H9 (cell line): ENCODE data around the gene PARP6. TPM values are rescaled to one million over a fixed set of nuclear protein-coding genes. Genes with fewer than 3 reads are reported as not detected.

Experiments
- DNase-seq: peaks from one replicate; pipeline ENCODE4 v3.0.0-alpha.2; 2017
- H2AFZ ChIP-seq: one replicate; pipeline ENCODE4 v1.6.1; 2013; ENCODE audit warnings: mild to moderate bottlenecking, low read length, control low read depth, moderate library complexity
- H2AK5ac ChIP-seq: 2 replicates; pipeline ENCODE4 v1.6.1; 2013; ENCODE audit warnings: low read length, control low read depth, mixed read lengths; ENCODE audit not compliant: insufficient read length
- H2BK120ac ChIP-seq: one replicate; pipeline ENCODE4 v1.6.1; 2013; ENCODE audit warnings: low read depth, mild to moderate bottlenecking, low read length, control low read depth, inconsistent platforms; ENCODE audit not compliant: poor library complexity, severe bottlenecking
- H2BK12ac ChIP-seq: 2 replicates; pipeline ENCODE4 v1.6.1; 2013; ENCODE audit warnings: low read length, control low read depth, mixed read lengths, low read depth; ENCODE audit not compliant: insufficient read length
- H2BK15ac ChIP-seq: 2 replicates; pipeline ENCODE4 v1.6.1; 2013; ENCODE audit warnings: low read depth, low read length, control low read depth
- H2BK20ac ChIP-seq: one replicate; pipeline ENCODE4 v1.6.1; 2013; ENCODE audit warnings: low read depth, mild to moderate bottlenecking, low read length, control low read depth, inconsistent platforms; ENCODE audit not compliant: poor library complexity, severe bottlenecking
- H2BK5ac ChIP-seq: 2 replicates; pipeline ENCODE4 v1.6.1; 2013; ENCODE audit warnings: low read length, control low read depth, mixed read lengths; ENCODE audit not compliant: insufficient read length
- H3K14ac ChIP-seq: 2 replicates; pipeline ENCODE4 v1.6.1; 2013; ENCODE audit warnings: low read length, control low read depth; ENCODE audit not compliant: insufficient read depth
- H3K18ac ChIP-seq: 2 replicates; pipeline ENCODE4 v1.6.1; 2013; ENCODE audit warnings: low read depth, mild to moderate bottlenecking, mixed read lengths, low read length, control low read depth; ENCODE audit not compliant: insufficient read length
- H3K23ac ChIP-seq: 2 replicates; pipeline ENCODE4 v1.6.1; 2013; ENCODE audit warnings: low read length, control low read depth, mixed read lengths, low read depth; ENCODE audit not compliant: insufficient read length
- H3K23me2 ChIP-seq: 2 replicates; pipeline ENCODE4 v1.6.1; 2013; ENCODE audit warnings: low read depth, mild to moderate bottlenecking, mixed read lengths, low read length, control low read depth; ENCODE audit not compliant: insufficient read length, poor library complexity, severe bottlenecking
- H3K27ac ChIP-seq: 2 replicates; pipeline ENCODE4 v1.5.1; 2013; ENCODE audit warnings: low read length, control low read depth, mixed read lengths, low read depth; ENCODE audit not compliant: insufficient read length
- H3K27me3 ChIP-seq: 2 replicates; pipeline ENCODE4 v1.6.1; 2013; ENCODE audit warnings: low read length, control low read depth, inconsistent platforms; ENCODE audit not compliant: insufficient read depth
- H3K4ac ChIP-seq: 2 replicates; pipeline ENCODE4 v1.6.1; 2013; ENCODE audit warnings: low read depth, mild to moderate bottlenecking, control low read depth, inconsistent platforms, low read length, moderate library complexity
- H3K4me1 ChIP-seq: 2 replicates; pipeline ENCODE4 v1.6.1; 2013; ENCODE audit warnings: low read length, control low read depth, inconsistent platforms; ENCODE audit not compliant: insufficient read depth
- H3K4me2 ChIP-seq: 2 replicates; pipeline ENCODE4 v1.6.1; 2013; ENCODE audit warnings: low read length, control low read depth, mixed read lengths; ENCODE audit not compliant: insufficient read length, insufficient read depth
- H3K56ac ChIP-seq: 2 replicates; pipeline ENCODE4 v1.6.1; 2013; ENCODE audit warnings: low read depth, mild to moderate bottlenecking, mixed read lengths, low read length, control low read depth; ENCODE audit not compliant: insufficient read length
- H3K79me1 ChIP-seq: 2 replicates; pipeline ENCODE4 v1.6.1; 2013; ENCODE audit warnings: low read depth, mild to moderate bottlenecking, moderate library complexity, low read length, control low read depth, inconsistent platforms; ENCODE audit not compliant: insufficient read depth, poor library complexity, severe bottlenecking
- H3K79me2 ChIP-seq: 2 replicates; pipeline ENCODE4 v1.6.1; 2013; ENCODE audit warnings: low read length, control low read depth, inconsistent platforms; ENCODE audit not compliant: insufficient read depth
- H3K9ac ChIP-seq: 2 replicates; pipeline ENCODE4 v1.6.1; 2013; ENCODE audit warnings: low read length, control low read depth, mixed read lengths; ENCODE audit not compliant: insufficient read length; ENCODE audit errors: extremely low read depth
- H3K9me3 ChIP-seq: one replicate; pipeline ENCODE4 v1.6.1; 2013; ENCODE audit warnings: low read depth, low read length, inconsistent platforms; ENCODE audit not compliant: control insufficient read depth
- H3T11ph ChIP-seq: one replicate; pipeline ENCODE4 v1.6.1; 2013; ENCODE audit warnings: mild to moderate bottlenecking, low read length, control low read depth, inconsistent platforms
- H4K20me1 ChIP-seq: one replicate; pipeline ENCODE4 v1.6.1; 2013; ENCODE audit not compliant: control insufficient read depth, insufficient read length, insufficient read depth
- H4K5ac ChIP-seq: 2 replicates; pipeline ENCODE4 v1.6.1; 2013; ENCODE audit warnings: low read depth, mild to moderate bottlenecking, mixed read lengths, low read length, control low read depth; ENCODE audit not compliant: insufficient read length
- H4K8ac ChIP-seq: replicated peaks from 2 replicates; pipeline ENCODE4 v1.6.1; 2013; ENCODE audit warnings: low read length, control low read depth, mixed read lengths, low read depth; ENCODE audit not compliant: insufficient read length
- H4K91ac ChIP-seq: 2 replicates; pipeline ENCODE4 v1.6.1; 2013; ENCODE audit warnings: low read depth, mild to moderate bottlenecking, moderate library complexity, mixed read lengths, low read length, control low read depth; ENCODE audit not compliant: insufficient read length
- H3K27ac Mint-ChIP-seq, 3 experiments: 2 replicates in 2 of 3; 3 replicates in 1 of 3; pipeline ENCODE4 v1.8.0; 2020 to 2021; ENCODE audit warnings: mixed read lengths in 3 of 3, mild to moderate bottlenecking in 1 of 3, moderate library complexity in 1 of 3
- H3K27me3 Mint-ChIP-seq: 2 replicates; pipeline ENCODE4 v1.8.0; 2021; ENCODE audit warnings: low read depth, mild to moderate bottlenecking, moderate library complexity, mixed read lengths
- H3K36me3 Mint-ChIP-seq, 3 experiments: 2 replicates in 2 of 3; 3 replicates in 1 of 3; pipeline ENCODE4 v1.8.0; 2020 to 2021; ENCODE audit warnings: low read depth in 3 of 3, mixed read lengths in 3 of 3; ENCODE audit not compliant: insufficient read depth in 1 of 3
- H3K4me1 Mint-ChIP-seq, 2 experiments: 2 replicates each; pipeline ENCODE4 v1.8.0; 2020; ENCODE audit warnings: mixed read lengths in 2 of 2
- H3K4me3 Mint-ChIP-seq, 2 experiments: 2 replicates in 1 of 2; 3 replicates in 1 of 2; pipeline ENCODE4 v1.8.0; 2020 to 2021; ENCODE audit warnings: mild to moderate bottlenecking in 2 of 2, mixed read lengths in 2 of 2, moderate library complexity in 1 of 2
- H3K9me3 Mint-ChIP-seq, 2 experiments: 2 replicates in 1 of 2; 3 replicates in 1 of 2; pipeline ENCODE4 v1.8.0; 2020; ENCODE audit warnings: mild to moderate bottlenecking in 2 of 2, mixed read lengths in 2 of 2, moderate library complexity in 1 of 2
- WGBS: extraction: QIAGEN DNeasy Blood & Tissue Kit; methylation state at CpG from one replicate; pipeline ENCODE4 v1.1.7; 2013; ENCODE audit warnings: missing lambda C conversion rate, low lambda C conversion rate, mixed read lengths; ENCODE audit not compliant: insufficient read length; ENCODE audit errors: extremely low coverage; 5-methylcytosine and 5-hydroxymethylcytosine counted together
- total RNA-seq: library from RNA; stranded (reverse); gene quantifications from 2 replicates; pipeline ENCODE4 v1.2.1, GENCODE V29; 2021
- TF ChIP-seq, protein P1 (sequence below): fragments of 200-600 bp; sonication (generic); conservative IDR thresholded peaks from 3 replicates; pipeline ENCODE4 v1.8.0; 2021; ENCODE audit warnings: antibody characterized with exemption, mild to moderate bottlenecking

PARP6 gene
- total RNA-seq, 1 experiment from 2014 or later = 54.4 TPM

DNA sequence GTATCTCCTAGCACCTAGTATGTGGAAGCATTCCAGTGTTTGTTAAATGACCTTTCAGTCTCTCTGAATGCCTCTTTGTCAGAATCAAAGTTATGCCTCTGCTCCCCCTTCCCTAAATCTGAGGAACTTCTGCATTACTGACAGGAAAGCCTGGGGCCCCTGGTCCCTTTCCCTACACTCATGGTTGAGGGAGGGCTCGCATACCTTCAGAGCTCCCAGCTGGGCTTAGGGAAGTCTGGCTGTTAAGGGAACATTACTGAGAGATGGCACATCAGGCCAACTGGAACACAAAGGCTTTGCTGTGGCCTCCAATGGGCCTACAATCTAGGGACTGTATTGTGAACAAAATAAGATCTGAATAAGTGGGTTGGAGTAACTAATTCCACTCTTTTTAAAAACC is 51.7 kb downstream of the PARP6 start:
- H4K5ac ChIP-seq = no peak overlapping the region
- no peak overlapping the region for H2AK5ac ChIP-seq
- H3K27me3 ChIP-seq = no peaks in the 10 kb centered on the region
- H3K9me3 ChIP-seq = no peaks in the 10 kb centered on the region
- no peak overlapping the region for H3K18ac ChIP-seq
- DNase-seq = no peak
- H3K79me2 ChIP-seq = peaks cover 36% of the 10 kb centered on the region
- H2BK120ac ChIP-seq = no peak overlapping the region
- no peak overlapping the region for H3K4me2 ChIP-seq
- no CpG with 5 or more reads among the region's 1 CpG for WGBS
- H3K27me3 Mint-ChIP-seq = no peaks in the 10 kb centered on the region
- no peak overlapping the region for H3T11ph ChIP-seq
- no peak overlapping the region for H3K14ac ChIP-seq
- no peaks in the 10 kb centered on the region for H3K4me1 ChIP-seq
- no peaks in the 10 kb centered on the region for H3K9me3 Mint-ChIP-seq
- H3K9ac ChIP-seq = no peak overlapping the region
- H3K27ac ChIP-seq = no peak overlapping the region
- peak overlapping the region in 1 of 3 experiments; percentile 4; a peak in 1 of 7 replicates for H3K27ac Mint-ChIP-seq
- H3K4me1 Mint-ChIP-seq = peaks cover 29 to 34% of the 10 kb centered on the region in 2 experiments
- no peak overlapping the region for H3K23ac ChIP-seq
- H4K91ac ChIP-seq = no peak overlapping the region
- H4K20me1 ChIP-seq = no peaks in the 10 kb centered on the region
- H3K36me3 Mint-ChIP-seq = peaks cover 20 to 83% (median 82%) of the 10 kb centered on the region in 3 experiments; a peak in 6 of 7 replicates
- H4K8ac ChIP-seq = no peak overlapping the region
- no peak overlapping the region for H3K4me3 Mint-ChIP-seq
- H3K56ac ChIP-seq = no peak overlapping the region
- H3K79me1 ChIP-seq = peaks cover 16% of the 10 kb centered on the region
- H2AFZ ChIP-seq = no peak overlapping the region
- H2BK20ac ChIP-seq = no peak overlapping the region
- H2BK12ac ChIP-seq = no peak overlapping the region
- H2BK5ac ChIP-seq = no peak overlapping the region
- H3K23me2 ChIP-seq = no peaks in the 10 kb centered on the region
- no peak overlapping the region for H2BK15ac ChIP-seq
- TF ChIP-seq, protein P1, sequence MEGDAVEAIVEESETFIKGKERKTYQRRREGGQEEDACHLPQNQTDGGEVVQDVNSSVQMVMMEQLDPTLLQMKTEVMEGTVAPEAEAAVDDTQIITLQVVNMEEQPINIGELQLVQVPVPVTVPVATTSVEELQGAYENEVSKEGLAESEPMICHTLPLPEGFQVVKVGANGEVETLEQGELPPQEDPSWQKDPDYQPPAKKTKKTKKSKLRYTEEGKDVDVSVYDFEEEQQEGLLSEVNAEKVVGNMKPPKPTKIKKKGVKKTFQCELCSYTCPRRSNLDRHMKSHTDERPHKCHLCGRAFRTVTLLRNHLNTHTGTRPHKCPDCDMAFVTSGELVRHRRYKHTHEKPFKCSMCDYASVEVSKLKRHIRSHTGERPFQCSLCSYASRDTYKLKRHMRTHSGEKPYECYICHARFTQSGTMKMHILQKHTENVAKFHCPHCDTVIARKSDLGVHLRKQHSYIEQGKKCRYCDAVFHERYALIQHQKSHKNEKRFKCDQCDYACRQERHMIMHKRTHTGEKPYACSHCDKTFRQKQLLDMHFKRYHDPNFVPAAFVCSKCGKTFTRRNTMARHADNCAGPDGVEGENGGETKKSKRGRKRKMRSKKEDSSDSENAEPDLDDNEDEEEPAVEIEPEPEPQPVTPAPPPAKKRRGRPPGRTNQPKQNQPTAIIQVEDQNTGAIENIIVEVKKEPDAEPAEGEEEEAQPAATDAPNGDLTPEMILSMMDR = no peak
- H3K4ac ChIP-seq = no peak overlapping the region
